ENCODE results near the gene GMDS. TPM values are rescaled to one million over a fixed set of nuclear protein-coding genes. Genes with fewer than 3 reads are reported as not detected.

Gene GMDS
- total RNA-seq, 2 experiments from 2014 or later = 13.9 to 16.4 TPM

GRCh38 chr6:2141644-2142290 is 103.6 kb downstream of the GMDS start:
- H3K4me3 Mint-ChIP-seq = no peak overlapping the region
- H3K36me3 Mint-ChIP-seq (ENCODE audit: low read depth) = no peaks in the 10 kb centered on the region
- CTCF ChIA-PET = no interaction called here
- POLR2A ChIA-PET = no interaction called here
- H3K27me3 ChIP-seq (ENCODE audit: control insufficient read depth in 1 of 2, insufficient read depth in 2 of 2, low read length in 2 of 2) = no peaks in the 10 kb centered on the region
- no peak overlapping the region for H3K4me3 ChIP-seq (ENCODE audit: low read length)
- intact Hi-C loops (cut with DNase I, micrococcal nuclease) = no loop called here
- no peak for DNase-seq
- no peaks in the 10 kb centered on the region for H3K27me3 Mint-ChIP-seq
- no peaks in the 10 kb centered on the region for H3K36me3 ChIP-seq (ENCODE audit: insufficient read depth, low read length)
- no peaks in the 10 kb centered on the region for H3K9me3 Mint-ChIP-seq
- no peak overlapping the region for H3K27ac Mint-ChIP-seq
- TF ChIP-seq CTCF (IDR thresholded peaks at IDR 0.05) = no peak
- no peak overlapping the region for H3K27ac ChIP-seq (ENCODE audit: low read depth in 1 of 2, low read length in 2 of 2)
- H3K4me1 ChIP-seq (ENCODE audit: insufficient read depth, low read length) = no peaks in the 10 kb centered on the region
- ATAC-seq (ENCODE audit: poor library complexity) = no peak
- H3K4me1 Mint-ChIP-seq (ENCODE audit: low read depth) = peaks cover 14% of the 10 kb centered on the region
- no peaks in the 10 kb centered on the region for H3K9me3 ChIP-seq (ENCODE audit: control insufficient read depth in 1 of 2, insufficient read depth in 1 of 2, low read length in 2 of 2)

- DNase-seq (no peak), ATAC-seq (ENCODE audit: poor library complexity) (no peak)
- intact Hi-C loops (cut with DNase I, micrococcal nuclease) = no loop called here
- Mint-ChIP-seq H3K4me3 (no peak overlapping the region), H3K4me1 (ENCODE audit: low read depth) (peaks cover 14% of the 10 kb centered on the region), H3K9me3 (no peaks in the 10 kb centered on the region), H3K27ac (no peak overlapping the region), H3K27me3 (no peaks in the 10 kb centered on the region), H3K36me3 (ENCODE audit: low read depth) (no peaks in the 10 kb centered on the region)
- no peak overlapping the region for H3K27ac ChIP-seq (ENCODE audit: low read depth in 1 of 2, low read length in 2 of 2)
- no peak overlapping the region for H3K4me3 ChIP-seq (ENCODE audit: low read length)
- ChIA-PET CTCF (no interaction called here), POLR2A (no interaction called here)
- no peaks in the 10 kb centered on the region for H3K4me1 ChIP-seq (ENCODE audit: insufficient read depth, low read length)
- H3K27me3 ChIP-seq (ENCODE audit: control insufficient read depth in 1 of 2, insufficient read depth in 2 of 2, low read length in 2 of 2) = no peaks in the 10 kb centered on the region
- TF ChIP-seq CTCF (IDR thresholded peaks at IDR 0.05) = no peak
- no peaks in the 10 kb centered on the region for H3K36me3 ChIP-seq (ENCODE audit: insufficient read depth, low read length)
- H3K9me3 ChIP-seq (ENCODE audit: control insufficient read depth in 1 of 2, insufficient read depth in 1 of 2, low read length in 2 of 2) = no peaks in the 10 kb centered on the region
These were observed 104.8 kb downstream of the GMDS start for GRCh38 chr6:2140438-2141128.

DNA sequence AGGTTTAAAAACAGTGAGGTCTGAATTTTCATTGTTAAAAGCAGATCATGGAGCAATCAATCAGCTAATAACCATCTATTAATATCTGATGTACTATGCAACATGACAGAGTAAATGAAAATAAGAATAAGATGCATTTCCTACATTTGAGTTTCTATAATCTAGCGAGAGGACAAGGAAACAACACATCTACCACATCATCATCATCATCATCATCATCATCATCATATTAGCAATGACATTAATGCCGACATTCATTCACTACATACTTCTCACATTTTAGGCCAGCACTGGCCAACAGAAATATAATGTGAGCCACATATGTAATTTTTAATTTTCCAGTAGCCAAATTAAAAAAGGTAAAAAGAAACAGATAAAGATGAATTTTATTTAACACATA is 110.0 kb downstream of the GMDS start:
- intact Hi-C loops (cut with DNase I, micrococcal nuclease) = no loop called here
- Mint-ChIP-seq H3K27me3 (no peaks in the 10 kb centered on the region), H3K4me3 (no peak overlapping the region), H3K9me3 (no peaks in the 10 kb centered on the region), H3K4me1 (ENCODE audit: low read depth) (peaks cover 14% of the 10 kb centered on the region), H3K36me3 (ENCODE audit: low read depth) (no peaks in the 10 kb centered on the region), H3K27ac (no peak overlapping the region)
- Histone ChIP-seq H3K36me3 (ENCODE audit: insufficient read depth, low read length) (no peaks in the 10 kb centered on the region), H3K9me3 (ENCODE audit: control insufficient read depth in 1 of 2, insufficient read depth in 1 of 2, low read length in 2 of 2) (no peaks in the 10 kb centered on the region), H3K4me3 (ENCODE audit: low read length) (no peak overlapping the region), H3K4me1 (ENCODE audit: insufficient read depth, low read length) (no peaks in the 10 kb centered on the region), H3K27ac (ENCODE audit: low read depth in 1 of 2, low read length in 2 of 2) (no peak overlapping the region), H3K27me3 (ENCODE audit: control insufficient read depth in 1 of 2, insufficient read depth in 2 of 2, low read length in 2 of 2) (no peaks in the 10 kb centered on the region)
- no peak for DNase-seq
- no peak for TF ChIP-seq CTCF (IDR thresholded peaks at IDR 0.05)
- ChIA-PET POLR2A (interaction anchor here (0.5 kb wide), 1 partner anchor 410 kb away, joined by 3 read pairs; no protein-coding TSS in a partner anchor), CTCF (no interaction called here)
- ATAC-seq (ENCODE audit: poor library complexity) = no peak

Data from CD4-positive, alpha-beta T cell (primary cell).